HG03097 (cell line): Measurements from ENCODE around the gene HEPHL1.

Source experiments
- ATAC-seq: cut with Tn5 transposase; IDR thresholded peaks from one replicate; pipeline ENCODE4 v1.9.1; 2021; ENCODE audit not compliant: unreplicated experiment, low FRiP score

Gene HEPHL1

DNA sequence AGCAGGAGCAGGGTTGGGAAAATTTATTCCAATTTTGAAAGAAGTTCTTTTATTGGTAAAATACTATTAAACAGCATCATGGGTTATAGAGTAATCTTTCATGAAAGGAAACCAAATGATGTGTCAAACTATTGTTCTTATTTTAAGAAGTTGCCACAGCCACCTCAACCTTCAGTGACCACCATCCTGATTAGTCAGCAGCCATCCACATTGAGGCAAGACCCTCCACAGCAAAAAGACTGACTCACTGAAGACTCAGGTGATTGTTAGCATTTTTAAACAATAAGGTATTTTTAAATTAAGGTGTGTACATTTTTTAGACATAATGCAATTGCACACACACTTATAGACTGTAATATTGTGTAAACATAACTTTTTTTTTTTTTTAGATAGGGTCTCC is 3.7 kb upstream of the HEPHL1 start:
- ATAC-seq = no peak

DNA sequence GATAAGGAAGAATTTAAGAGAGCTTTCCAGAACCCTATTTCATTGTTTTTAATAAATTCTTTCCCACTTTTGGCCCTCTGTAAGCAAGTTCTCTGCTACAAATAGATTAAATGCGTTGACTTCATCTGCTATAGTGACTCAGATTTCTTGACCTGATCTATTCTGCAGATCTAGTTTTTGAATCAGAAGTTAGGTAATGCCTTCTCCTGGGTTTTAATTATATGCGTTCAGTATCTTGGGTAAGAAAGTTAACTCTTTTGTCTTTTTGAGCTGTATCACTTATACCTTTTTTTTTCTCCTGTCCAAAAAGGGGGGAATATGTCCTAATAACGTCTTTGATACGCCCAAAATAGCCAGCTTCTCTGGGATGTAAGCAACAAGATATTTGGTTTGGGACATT is 2.4 kb upstream of the HEPHL1 start:
- ATAC-seq = no peak

DNA sequence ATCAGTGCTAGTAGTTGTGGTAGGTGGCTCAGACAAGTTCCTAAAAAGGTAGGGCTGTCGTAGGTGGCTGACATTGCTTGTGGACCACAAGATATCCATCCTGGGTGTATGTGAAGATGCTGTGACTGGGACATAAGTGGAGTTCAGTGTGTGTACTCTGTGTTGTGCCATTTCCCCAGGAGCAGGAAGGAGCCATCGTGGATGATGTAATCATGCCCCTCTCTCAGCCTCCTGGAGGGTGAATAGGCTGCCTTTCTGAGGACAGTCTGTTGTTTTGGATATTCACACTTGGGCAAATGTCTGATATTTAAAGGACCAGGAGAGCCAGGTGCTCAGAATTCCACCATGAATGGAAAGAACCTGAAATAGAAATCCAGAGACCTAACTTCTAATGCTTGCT is 2.7 kb downstream of the HEPHL1 start:
- no peak for ATAC-seq

DNA sequence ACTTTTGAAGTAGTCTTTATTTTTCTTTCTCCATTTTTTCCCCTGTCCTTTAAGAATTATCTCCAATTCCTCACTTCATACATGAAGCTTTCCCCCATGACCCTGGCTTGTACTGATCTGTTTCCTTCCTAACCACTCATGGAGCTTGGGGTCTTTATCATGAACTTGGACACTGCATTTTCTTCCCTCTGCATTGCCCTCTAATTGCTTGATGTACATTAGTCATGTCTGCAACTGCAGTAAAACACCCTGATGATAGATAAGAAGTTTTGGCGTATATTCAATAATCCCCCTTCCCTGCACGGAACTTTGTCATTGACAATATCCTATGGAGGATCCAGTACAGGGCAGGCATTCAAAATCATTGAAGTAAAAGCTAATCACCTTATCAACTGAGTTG is 3.4 kb downstream of the HEPHL1 start:
- no peak for ATAC-seq

DNA sequence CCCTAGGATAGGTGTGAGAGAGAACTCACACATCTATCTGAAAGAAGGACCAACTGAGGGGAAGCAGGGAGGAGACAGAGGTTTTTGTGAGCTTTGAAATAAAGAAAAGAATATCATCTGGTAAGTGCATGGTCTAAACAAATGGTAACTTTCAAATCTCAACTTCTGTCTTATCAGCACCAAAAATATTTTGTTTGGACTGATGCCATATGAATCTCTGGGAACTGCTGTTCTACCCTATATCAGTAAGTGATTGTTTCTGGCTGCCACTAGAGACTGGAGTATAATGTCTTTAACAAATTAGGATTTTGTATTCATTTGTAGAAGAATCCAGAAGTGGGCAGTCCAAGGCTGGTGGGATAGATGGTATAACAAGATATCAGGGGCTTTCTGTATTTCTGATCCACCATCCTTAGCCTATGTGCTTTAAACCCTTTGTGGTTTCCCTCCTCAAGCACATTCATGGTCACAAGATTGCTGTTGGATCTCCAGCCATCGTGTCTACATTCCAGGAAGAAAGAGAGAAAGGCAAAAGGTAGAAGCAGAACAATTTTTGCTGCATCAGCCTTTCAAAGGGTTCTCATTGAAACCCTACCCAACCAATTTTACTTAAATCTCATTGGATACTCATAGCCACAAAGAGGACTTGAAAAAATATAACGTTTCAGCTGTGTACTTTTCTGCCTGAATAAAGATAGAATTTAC is 4.7 kb downstream of the HEPHL1 start:
- ATAC-seq = no peak

DNA sequence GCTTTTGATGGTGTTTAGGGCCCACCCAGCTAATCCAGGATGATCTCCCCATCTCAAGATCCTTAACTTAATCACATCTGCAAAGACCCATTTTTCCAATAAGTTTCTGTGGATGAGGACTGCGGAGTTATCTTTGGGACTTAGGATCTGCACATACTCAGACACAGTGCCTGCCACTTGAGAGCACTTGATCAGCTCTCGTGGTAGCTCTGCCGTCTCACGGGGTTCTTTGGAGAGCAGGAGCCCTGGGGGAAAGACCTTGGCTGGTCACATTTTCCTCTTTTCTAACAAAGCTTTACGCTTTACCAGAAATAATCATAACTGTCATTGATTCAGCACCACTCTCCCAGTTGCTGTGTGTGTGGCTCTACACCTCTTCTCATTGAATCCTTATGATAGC is 6.1 kb downstream of the HEPHL1 start:
- ATAC-seq = no peak

DNA sequence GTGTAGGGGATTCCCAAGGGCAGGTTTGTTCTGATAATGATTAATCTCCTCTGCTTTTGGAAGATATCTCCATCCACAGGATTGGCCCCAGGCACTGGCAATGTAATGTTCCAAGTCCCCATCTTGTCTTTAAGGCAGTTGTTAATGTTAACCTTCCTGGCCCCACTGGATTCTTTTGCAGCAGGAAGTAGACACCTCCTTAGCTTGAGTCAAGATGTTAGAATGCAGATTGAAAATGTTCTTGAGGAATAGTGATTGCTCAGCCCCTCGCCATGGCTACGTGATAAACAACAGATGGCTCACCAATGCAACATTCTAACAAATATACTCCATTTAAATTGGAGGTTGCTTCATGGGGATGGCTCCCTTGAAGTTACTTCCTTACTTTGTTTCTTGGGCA is 7.3 kb downstream of the HEPHL1 start:
- no peak for ATAC-seq

DNA sequence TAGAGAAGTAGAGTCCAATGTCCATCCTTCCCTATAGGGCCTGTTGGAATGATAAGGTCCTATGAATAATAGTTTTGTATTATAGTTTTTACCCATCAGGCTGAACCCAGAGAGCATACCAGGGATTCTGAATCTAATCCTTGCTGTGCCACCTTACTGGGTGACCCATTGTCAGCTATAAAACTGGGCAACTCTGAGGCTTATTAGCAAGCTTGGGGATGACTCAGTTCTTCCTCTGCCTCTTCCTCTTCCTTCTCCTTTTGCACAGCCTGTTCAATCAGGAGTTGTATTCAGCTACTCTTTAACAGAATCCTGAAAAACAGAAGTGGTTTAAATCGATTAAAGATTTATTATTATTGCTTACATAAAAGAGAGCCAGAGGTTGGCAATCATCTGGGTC is 8.9 kb downstream of the HEPHL1 start:
- no peak for ATAC-seq

DNA sequence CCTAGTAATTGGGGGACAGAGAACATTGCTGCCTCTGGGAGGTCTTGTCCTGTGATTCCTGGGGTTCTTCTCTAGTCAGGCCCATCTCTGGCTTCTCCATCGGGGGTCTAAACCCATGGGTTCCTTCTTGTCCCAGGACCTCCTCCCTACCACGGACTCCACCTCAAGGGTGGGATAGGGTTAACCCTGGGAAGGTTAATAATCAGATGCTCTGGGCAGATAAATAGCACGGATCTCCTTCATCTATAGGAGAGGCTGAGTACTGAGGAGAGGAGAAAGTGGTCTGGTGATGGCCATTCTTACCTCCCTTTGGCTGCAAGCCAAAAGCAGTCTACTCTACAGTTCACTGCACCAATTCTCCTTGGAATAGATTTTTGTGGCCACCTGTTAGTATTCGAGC is 10.5 kb downstream of the HEPHL1 start:
- ATAC-seq = no peak

DNA sequence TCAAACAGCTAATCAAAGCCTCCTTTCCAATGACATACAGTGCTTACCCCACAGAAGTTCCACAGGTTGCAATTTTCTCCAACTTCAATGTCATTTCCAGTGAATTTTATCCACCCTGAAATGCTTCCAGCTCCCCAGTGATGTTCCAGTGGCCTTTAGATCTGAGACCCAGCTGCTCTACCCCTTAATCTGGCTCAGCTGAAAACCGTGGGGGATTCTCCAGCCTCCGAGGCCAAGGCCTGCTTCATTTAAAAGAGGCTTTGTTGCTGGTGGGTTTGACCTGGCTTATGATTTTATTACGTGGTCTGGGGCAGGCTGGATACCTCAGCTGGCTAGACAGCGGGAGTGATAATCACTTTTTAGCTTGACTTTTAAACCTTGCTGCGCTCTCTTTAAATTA is 10.9 kb downstream of the HEPHL1 start:
- ATAC-seq = no peak

DNA sequence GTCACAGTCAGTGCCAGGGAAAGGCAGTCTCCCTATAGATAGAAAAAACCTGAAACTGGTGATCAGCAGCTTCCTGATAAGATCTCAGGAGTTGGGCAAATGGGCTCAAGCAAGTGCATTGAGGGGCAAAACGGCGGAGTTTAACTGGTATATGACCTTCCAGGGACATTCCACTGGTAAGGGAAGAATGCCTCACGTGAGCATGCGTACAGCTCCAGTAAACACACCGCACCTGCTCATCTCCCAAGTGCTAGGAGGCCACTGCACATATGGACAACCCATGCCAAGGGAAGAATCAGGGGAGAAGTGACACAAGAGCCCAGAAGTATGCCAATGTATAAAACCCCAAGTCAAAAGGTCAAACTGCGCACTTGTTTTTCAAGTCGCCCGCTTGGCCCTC is 11.6 kb downstream of the HEPHL1 start:
- ATAC-seq = no peak

DNA sequence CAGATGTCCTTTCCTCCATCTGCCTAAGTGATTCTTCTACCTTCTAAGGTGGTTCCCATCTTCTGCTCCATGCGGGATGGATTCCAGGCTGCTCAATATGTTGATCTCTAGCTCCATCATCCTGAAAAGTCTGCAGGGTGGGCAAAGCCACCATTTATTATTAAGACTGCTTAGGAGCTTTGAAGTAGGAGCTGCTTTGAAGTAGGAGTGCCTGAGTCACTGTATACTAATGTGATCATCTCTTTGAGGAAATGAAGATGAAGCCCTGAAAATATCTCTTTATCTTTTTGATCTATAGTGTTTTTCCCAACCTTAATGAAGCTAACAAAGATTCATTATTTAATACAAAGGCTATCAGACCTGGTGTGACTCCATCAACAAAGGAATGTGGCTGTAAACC is 13.1 kb downstream of the HEPHL1 start:
- no peak for ATAC-seq

DNA sequence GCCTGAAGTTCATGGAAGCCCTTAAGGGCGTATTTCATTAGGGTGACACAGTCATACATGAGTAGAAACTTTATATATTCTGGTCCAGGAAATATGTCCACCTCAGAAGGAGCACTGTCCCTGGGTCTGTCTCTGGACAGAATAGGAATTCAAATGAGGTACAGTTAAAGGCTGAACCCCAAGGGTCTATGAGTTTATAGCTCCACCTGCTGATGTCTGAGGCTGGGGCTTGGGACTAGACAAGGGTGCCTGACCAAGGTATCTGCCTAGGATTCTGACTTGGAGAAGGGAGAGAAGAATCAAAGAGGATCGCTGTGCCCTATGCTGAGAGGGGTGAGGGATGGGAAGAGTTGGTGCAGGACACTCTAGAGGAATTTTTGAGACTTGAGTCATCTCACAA is 14.9 kb downstream of the HEPHL1 start:
- ATAC-seq = no peak

DNA sequence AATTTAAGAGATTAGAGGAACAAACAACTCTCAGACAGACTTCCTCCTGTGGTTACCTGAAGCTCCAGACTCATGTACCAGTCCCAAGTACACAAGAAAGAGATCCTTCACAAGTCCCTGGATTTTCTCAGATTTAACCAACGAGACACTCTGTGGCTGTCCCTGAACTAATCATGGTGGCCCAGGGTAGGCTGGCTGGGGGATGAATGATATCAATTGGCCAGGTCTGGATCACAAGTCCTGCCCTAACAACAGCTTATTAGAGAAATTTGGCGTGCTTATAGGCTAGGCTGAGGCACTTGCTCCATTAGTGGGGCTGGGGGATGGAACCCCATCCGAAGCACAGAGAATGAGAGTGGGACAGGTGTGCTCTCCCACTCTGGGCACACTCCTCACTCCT is 22.1 kb downstream of the HEPHL1 start:
- ATAC-seq = no peak

DNA sequence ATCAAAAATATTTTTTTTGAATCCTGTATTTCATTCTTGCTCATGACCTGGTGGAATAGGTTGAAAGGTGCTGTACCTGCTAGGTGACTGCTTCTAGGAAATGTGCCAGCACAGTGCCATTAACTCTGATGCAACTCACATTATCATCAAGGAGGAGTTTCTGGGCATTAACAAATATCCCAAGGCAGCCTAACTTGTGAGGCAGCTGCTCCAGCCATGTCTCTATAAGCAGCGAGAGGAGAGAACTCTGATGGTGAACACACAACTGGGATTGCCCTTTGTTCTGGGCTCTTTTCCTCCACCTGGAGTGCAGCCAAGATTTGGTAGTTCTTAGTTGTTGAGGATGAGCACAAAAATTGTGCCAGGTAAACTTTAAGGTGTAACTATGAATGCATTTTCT is 25.6 kb downstream of the HEPHL1 start:
- no peak for ATAC-seq

DNA sequence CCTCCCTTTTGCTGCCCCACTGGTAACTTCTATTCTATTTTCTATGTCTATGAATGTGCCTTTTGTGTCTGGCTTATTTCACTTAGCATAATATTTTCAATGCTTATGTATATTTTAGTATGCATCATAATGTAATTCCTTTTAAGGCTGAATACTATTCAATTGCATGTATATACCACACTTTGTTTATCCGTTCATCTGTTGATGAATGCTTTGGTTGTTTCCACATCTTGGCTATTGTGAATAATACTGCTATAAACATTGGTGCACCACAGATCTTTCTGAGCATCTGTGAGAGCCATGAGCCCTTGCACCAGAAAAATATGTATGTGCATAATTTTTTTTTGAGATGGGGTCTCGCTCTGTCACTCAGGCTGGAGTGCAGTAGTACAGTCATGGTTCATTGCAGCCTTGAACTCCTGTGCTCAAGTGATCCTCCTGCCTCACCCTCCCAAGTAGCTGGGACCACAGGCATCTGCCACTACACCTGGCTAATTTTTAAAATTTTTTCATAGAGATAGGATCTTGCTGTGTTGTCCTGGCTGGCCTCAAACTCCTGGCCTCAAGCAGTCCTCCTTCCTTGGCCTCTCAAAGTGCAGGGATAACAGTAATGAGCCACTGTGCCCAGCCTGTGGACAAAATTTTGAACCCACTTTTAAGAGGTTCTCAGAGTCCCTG is 27.0 kb downstream of the HEPHL1 start:
- ATAC-seq = no peak

DNA sequence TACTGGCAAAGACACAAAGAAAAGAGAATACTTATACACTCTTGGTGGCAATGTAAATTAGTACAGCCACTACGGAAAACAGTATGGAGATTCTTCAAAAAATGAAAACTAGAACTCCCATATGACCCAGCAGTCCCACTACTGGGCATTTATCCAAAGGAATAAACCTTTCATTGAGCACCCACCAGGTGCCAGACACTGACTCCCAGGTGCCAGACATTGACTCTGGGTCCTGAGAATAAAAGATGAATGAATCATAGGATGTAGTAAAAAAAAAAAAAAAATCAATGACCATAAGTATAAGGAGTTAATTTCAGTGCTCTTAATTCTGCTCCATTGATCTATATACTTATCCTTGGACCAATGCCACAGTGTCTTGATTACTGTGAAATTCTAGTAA is 28.2 kb downstream of the HEPHL1 start:
- ATAC-seq = no peak

DNA sequence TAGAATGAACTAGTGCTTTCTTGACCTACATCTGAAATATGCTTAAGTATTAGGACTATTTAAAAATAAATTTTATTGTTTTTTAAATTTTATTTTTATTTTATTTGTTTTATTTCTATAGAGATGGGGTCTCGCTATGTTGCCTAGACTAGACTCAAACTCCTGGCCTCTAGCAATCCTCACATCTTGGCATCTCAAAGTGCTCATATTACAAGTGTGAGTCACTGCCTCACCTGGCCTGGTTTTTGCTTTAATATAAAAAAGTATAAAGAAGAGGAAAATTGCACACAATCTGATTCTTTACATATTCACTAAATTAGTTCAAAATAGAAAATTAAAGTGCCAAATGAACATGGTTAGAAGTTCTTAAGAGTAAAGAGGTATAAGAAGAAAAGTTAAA is 37.5 kb downstream of the HEPHL1 start:
- ATAC-seq = no peak

DNA sequence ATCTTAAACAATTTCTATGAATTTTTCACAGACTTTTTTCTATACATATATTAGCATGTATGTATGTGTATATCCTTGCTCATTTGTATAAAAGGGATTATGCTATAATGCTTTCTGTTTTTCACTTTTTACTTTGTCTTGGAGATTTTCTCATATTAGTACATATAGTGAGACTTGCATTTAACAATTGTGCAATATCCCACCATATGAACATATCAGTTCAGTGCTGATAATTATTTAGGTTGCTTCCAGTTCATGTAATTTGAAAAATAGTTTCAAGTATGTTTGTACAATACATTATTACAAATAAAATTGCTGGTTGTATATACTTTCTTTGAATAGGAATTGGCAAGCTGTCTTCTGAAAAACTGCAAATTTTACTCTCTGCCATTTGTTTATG is 37.9 kb downstream of the HEPHL1 start:
- no peak for ATAC-seq

DNA sequence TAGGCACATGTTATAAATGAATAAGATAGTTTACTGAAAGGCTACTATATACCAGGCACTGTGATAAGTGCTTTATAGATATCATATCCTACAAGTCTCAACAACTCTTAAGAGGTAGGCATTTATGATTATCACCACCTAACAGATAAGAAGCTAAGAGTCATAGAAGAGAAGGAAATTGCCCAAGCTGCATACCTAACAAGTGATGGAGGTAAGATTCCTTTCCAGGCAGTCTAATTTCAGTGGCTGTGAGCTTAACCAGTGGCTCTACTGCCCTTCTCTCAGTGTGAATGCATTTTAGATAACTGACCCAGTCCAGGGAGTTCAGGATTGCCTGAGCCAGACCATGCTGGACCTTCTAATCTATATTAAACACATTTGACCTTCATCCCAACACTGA is 39.2 kb downstream of the HEPHL1 start:
- ATAC-seq = no peak

DNA sequence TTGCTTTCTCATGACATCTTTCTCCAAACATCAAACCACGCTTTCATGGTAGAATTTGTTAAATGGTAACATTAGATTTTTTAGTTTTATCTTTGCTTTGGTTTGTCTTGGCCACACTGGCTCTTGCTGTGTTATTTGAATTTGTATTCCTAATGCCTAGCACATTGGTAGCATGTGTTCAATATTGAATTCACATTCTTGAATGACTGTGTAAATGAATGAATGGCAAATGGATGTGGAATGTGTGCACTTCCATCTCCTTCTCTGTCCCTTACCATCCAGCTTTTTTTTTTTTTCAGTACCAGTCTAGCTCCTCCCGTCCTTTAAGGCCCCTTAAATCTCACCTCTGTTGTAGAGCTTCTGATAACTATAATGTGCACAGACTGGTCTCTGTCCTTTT is 41.2 kb downstream of the HEPHL1 start:
- no peak for ATAC-seq

DNA sequence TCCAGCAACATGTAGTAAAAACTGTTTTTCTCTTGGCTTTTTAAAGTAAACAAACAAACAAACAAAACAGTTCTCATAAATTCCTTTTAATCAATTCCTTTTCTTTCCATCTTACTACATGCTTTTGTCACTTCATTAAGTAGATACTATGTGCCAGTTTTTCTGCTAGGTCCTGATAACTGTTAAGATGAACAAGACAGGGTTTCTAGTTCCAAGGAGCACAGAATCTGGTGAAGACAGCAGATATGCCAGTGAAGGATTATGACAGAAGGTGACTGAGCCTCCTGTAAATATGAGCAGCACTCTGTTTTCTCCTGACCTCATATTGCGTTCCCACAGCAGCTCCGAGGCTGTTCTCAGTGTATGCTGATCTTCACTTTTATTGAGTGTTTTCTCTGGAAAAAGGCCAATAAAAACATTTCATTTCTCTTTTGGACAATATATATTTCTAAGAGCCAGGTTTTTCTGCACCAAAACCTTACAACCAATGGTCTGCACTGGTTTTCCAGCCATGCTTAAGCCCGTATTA is 45.8 kb downstream of the HEPHL1 start:
- ATAC-seq = no peak
